Stimulated activated CD4-positive, alpha-beta T cell treated with anti-CD3 and anti-CD28 coated beads, Interleukin-12 subunit alpha, Interleukin-12 subunit beta, amount 100 ng/mL, for 48 hours (primary cell): ENCODE measurements around the gene WFDC9.
"Not testable (repeated sequence)": the region's sequence is repeated elsewhere in the genome, so short reads cannot be mapped to it uniquely, and the experiment has no call there.

Experiments used
- DNase-seq, 3 donors: peaks; one replicate each; pipeline ENCODE4 v3.0.0-alpha.2; 2020; ENCODE audit warnings: low read depth in 2 of 3, low spot score in 1 of 3

Gene WFDC9

GRCh38 chr20:45592574-45593189 is 38.4 kb downstream of the WFDC9 start:
- DNase-seq: peak in 2 of 3 donors; percentile 5 to 30

DNA sequence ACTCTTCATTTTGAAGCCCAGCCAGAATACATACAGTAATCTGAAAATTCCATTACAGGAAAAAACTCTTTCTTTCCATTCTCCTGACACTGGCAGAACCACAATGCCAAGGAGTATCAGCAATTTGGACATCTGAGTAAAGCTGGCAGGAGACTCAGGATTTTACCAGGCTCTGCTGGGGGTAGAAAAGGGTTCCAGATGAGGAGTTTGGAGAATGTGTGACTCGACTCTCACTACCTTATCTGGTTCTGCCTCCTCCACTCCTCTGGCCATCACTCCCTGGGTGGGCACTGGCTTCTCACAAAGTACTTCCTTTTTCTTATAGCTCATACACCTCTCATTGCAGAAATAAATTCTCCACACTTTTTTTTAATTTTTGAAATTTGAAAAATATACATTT is 41.4 kb downstream of the WFDC9 start:
- no peak for DNase-seq

DNA sequence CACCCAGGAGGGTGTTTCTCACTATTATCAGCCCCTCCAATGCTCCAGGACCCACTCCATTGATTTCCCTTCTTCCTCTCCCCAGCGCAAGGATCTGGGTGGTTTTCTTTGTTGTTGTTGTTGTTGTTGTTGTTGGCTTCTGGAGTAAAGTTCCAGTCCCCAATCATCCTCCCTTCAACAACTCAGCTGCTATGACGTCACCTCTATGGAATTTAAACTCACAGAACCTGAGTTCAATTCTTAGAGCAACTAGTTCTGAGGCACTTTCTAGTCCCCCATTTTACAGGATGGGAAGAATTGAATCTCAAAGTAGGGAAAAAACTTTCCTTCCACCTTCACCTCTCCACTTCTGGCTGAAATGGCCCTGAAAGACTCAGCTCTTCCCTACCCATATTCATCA is 42.3 kb downstream of the WFDC9 start:
- DNase-seq: no peak

- DNase-seq: not testable (repeated sequence)
Measured at GRCh38 chr20:45585986-45586385, 45.1 kb downstream of the WFDC9 start.

GRCh38 chr20:45584294-45584693 is 46.8 kb downstream of the WFDC9 start:
- not testable (repeated sequence) for DNase-seq

DNA sequence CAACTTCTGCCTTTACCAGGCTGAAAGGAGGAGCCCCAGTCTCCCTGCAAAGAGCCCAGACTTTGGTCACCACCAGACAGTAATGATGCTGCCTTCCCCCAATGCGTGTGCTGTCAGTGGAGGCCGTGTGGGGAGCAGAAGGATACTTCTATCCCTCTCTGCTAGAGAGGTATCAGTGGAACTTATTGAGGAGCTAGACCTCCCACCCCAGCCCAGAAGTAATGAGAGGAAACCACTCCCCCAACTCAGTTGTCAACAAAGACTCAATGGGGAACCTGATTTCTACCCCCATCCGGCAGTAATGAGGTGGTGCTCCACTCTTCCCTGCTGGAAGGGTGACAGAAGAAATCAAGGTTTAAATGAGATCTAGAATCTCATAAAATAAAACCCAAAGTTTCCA is 47.6 kb downstream of the WFDC9 start:
- no peak for DNase-seq

- DNase-seq: no peak
Measured at GRCh38 chr20:45581702-45582101, 49.4 kb downstream of the WFDC9 start.

GRCh38 chr20:45579184-45579583 is 51.9 kb downstream of the WFDC9 start, which contains the start of gene WFDC8:
Gene WFDC8 (minus strand): TSS chr20:45579284. CDS start chr20:45579247, 37 bp downstream.
- no peak for DNase-seq

- DNase-seq: no peak
Measured at GRCh38 chr20:45578231-45578630, 52.9 kb downstream of the WFDC9 start.

DNA sequence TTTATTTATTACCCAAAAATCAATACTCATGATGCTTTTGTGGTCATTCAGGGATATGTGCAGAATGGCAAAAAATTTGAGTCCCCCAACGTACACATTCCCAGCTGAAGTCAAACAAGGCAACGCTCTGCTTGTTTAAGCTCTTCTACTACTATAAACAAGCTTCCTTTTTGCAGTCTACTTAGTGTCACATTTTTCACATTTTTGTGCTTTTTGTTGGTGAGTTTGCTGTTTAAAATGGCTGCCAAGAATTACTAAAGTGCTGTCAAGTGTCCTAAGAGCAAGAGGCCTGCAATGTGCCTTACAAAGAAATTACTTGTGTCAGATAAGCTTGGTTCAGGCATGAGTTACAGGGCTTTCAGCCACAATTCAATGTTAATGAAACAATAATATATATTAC is 54.1 kb downstream of the WFDC9 start:
- DNase-seq: no peak

DNA sequence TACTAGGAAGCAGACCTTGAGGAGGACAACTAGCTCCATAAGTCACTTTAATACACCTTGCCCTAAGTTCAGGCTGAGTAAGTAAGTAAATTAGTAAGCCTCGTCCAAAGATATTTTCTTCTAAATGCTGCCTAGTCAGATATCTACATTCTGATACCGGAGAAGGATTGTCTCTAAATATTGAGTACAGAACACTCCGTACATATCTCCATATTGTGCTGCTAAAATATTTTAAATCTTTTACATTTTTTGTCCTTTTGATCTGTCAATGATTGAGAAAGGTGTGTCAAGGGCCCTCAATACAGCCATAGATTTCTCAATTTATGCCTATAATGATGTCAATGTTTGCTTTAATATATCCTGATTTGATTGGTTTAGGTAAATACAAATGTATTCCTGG is 55.2 kb downstream of the WFDC9 start:
- no peak for DNase-seq

DNA sequence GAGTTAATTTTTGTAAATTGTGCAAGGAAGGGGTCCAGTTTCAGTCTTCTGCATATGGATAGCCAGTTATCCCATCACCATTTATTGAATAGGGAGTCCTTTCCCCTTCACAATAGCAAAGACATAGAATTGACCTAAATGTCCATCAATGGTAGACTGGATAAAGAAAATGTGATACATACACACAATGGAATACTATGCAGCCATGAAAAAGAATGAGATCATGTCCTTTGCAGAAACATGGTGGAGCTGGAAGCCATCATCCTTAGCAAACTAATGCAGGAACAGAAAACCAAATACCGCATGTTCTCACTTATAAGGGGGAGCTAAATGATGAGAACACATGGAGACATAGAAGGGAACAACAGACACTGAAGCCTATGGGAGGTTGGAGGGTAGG is 61.4 kb downstream of the WFDC9 start:
- DNase-seq: not testable (repeated sequence)

DNA sequence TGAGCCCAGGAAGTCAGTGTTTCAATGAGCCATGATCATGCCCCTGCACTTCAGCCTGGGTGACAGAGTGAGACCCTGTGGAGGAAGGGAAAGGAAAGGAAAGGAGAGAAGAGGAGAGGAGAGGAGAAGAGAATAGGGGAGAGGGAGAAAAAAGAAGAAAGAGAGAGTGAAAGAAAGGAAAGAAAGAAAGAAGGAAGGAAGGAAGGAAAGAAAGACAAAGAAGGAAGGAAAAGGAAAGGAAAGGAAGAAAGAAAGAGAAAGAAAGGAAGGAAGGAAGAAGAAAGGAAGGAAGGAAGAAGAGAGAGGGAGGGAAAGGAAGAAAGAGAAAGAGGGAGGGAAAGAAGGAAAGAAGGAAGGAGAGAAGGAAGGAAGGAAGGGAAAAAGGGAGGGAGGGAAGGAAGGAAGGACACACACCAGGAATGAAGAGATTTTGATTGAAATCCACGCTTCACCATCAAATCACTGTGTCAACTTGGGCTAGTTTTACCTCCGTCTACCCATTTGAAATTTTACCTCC is 66.3 kb downstream of the WFDC9 start:
- DNase-seq: no peak
